A549 treated with Mapracorat at 1 μM for 4 hours (cell line): ENCODE data around the gene FGF13. TPM values are rescaled to one million over a fixed set of nuclear protein-coding genes. Genes with fewer than 3 reads are reported as not detected.

Source experiments
- total RNA-seq: library from RNA; stranded (reverse); fragments of 200-300 nt; extraction: Qiagen RNA extraction; gene quantifications from 5 replicates; pipeline ENCODE4 v1.2.3, GENCODE V29; 2022

FGF13 gene
- 0.13 TPM in 1 of 5 replicates, not detected in the others for total RNA-seq

GRCh38 chrX:138711399-138712347 is at the start of gene FGF13:
TSS of gene FGF13 (minus strand) at chrX:138711717. CDS start at chrX:138711003, 714 bp downstream.

